NAMALWA (cell line): ENCODE measurements around the gene CNTNAP3B.
"Not testable (repeated sequence)": the region's sequence is repeated elsewhere in the genome, so short reads cannot be mapped to it uniquely, and the experiment has no call there.

Experiments used
- DNase-seq: peaks from one replicate; pipeline ENCODE4 v3.0.0-alpha.2; 2015; ENCODE audit warnings: low spot score

CNTNAP3B gene

GRCh38 chr9:41977965-41978600, 151.1 kb downstream of the CNTNAP3B start:
- DNase-seq, result not testable (repeated sequence)

GRCh38 chr9:41974906-41975305, 154.3 kb downstream of the CNTNAP3B start:
- not testable (repeated sequence) for DNase-seq

GRCh38 chr9:41953007-41953406, 176.2 kb downstream of the CNTNAP3B start:
- DNase-seq, result not testable (repeated sequence)

- DNase-seq, result peak; percentile 13
These were observed 187.5 kb downstream of the CNTNAP3B start for GRCh38 chr9:41941738-41942137.

- DNase-seq, result not testable (repeated sequence)
These were observed 191.1 kb downstream of the CNTNAP3B start for GRCh38 chr9:41938143-41938542.

GRCh38 chr9:41935727-41936126, 193.5 kb downstream of the CNTNAP3B start:
- not testable (repeated sequence) for DNase-seq

- not testable (repeated sequence) for DNase-seq
These were observed 200.1 kb downstream of the CNTNAP3B start for GRCh38 chr9:41929172-41929571.

- DNase-seq, result not testable (repeated sequence)
These were observed 211.9 kb downstream of the CNTNAP3B start for GRCh38 chr9:41917374-41917773.

GRCh38 chr9:41905488-41905887, 223.7 kb downstream of the CNTNAP3B start:
- DNase-seq, result not testable (repeated sequence)

GRCh38 chr9:41902762-41903161, 226.5 kb downstream of the CNTNAP3B start:
- not testable (repeated sequence) for DNase-seq

- DNase-seq, result not testable (repeated sequence)
These were observed 230.4 kb downstream of the CNTNAP3B start for GRCh38 chr9:41898720-41899343.

GRCh38 chr9:41874557-41874956, 254.7 kb downstream of the CNTNAP3B start:
- DNase-seq, result not testable (repeated sequence)

- DNase-seq, result not testable (repeated sequence)
These were observed 273.8 kb downstream of the CNTNAP3B start for GRCh38 chr9:41855422-41855821.

- DNase-seq, result not testable (repeated sequence)
These were observed 277.1 kb downstream of the CNTNAP3B start for GRCh38 chr9:41851848-41852740.

GRCh38 chr9:41847829-41848228, 281.4 kb downstream of the CNTNAP3B start:
- DNase-seq, result not testable (repeated sequence)
